ENCODE data around the gene FBLIM1.

DNA sequence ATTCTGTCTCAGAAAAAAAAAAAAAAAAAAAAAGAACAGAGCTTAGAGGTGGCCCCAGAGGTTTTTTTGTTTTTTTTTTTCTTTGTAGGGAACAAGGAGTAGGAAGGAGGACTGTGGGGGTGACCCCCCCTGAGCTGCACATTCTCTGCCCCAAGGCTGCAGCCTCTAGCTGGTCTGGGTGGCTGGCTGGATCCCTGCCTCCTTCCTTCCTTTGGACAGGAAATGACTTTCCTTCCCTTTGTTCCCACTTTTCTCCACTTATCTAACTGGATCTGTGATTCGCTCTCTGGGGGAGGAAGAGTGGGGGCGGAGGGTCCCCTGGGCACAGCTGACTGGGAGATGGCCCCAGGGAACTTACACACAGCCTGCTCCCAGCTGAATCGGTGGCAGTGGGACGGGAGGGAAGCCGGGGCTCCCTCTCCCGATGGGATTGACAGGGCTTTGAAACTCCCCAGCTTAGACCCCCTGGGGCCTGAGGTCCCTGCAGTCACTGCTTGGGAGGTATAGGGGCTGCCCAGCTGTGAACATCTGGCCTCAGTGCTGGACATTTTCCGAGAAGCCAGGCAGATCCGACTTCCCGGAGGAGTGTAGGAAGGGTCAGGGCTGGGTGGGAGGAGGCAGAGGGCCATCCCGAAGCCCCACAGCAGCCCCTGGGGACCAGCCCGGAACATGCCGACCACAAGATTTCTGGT is 2.1 kb downstream of the FBLIM1 start:
- TF ChIP-seq, protein P1, sequence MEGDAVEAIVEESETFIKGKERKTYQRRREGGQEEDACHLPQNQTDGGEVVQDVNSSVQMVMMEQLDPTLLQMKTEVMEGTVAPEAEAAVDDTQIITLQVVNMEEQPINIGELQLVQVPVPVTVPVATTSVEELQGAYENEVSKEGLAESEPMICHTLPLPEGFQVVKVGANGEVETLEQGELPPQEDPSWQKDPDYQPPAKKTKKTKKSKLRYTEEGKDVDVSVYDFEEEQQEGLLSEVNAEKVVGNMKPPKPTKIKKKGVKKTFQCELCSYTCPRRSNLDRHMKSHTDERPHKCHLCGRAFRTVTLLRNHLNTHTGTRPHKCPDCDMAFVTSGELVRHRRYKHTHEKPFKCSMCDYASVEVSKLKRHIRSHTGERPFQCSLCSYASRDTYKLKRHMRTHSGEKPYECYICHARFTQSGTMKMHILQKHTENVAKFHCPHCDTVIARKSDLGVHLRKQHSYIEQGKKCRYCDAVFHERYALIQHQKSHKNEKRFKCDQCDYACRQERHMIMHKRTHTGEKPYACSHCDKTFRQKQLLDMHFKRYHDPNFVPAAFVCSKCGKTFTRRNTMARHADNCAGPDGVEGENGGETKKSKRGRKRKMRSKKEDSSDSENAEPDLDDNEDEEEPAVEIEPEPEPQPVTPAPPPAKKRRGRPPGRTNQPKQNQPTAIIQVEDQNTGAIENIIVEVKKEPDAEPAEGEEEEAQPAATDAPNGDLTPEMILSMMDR (IDR thresholded peaks at IDR 0.05): no peak
- TF ChIP-seq POLR2A (IDR thresholded peaks at IDR 0.05): no peak

Measured in thyroid gland (tissue), 4 donors.